ENCODE results near the gene SLC12A3.
"Not testable (repeated sequence)": the region's sequence is repeated elsewhere in the genome, so short reads cannot be mapped to it uniquely, and the experiment has no call there.

Gene SLC12A3

GRCh38 chr16:56848955-56849689 is 15.9 kb upstream of the SLC12A3 start:
- DNase-seq = no peak

- no peak for DNase-seq
Measured at GRCh38 chr16:56849690-56850680, 15.0 kb upstream of the SLC12A3 start.

GRCh38 chr16:56851671-56852400 is 13.2 kb upstream of the SLC12A3 start:
- no peak for DNase-seq

- DNase-seq = no peak
Measured at GRCh38 chr16:56852401-56852730, 12.6 kb upstream of the SLC12A3 start.

- no peak for DNase-seq
Measured at GRCh38 chr16:56852968-56853367, 12.0 kb upstream of the SLC12A3 start.

- DNase-seq = no peak
Measured at GRCh38 chr16:56855201-56855600, 9.8 kb upstream of the SLC12A3 start.

- DNase-seq = no peak
Measured at GRCh38 chr16:56855946-56856345, 9.1 kb upstream of the SLC12A3 start.

- DNase-seq = no peak
Measured at GRCh38 chr16:56856876-56857447, 8.0 kb upstream of the SLC12A3 start.

- no peak for DNase-seq
Measured at GRCh38 chr16:56858374-56858773, 6.6 kb upstream of the SLC12A3 start.

GRCh38 chr16:56859636-56860035 is 5.4 kb upstream of the SLC12A3 start:
- DNase-seq = no peak

GRCh38 chr16:56860226-56861020 is 4.6 kb upstream of the SLC12A3 start:
- DNase-seq = peak; percentile 46

- DNase-seq = no peak
Measured at GRCh38 chr16:56861092-56861610, 3.9 kb upstream of the SLC12A3 start.

GRCh38 chr16:56861756-56862155 is 3.3 kb upstream of the SLC12A3 start:
- DNase-seq = no peak

- DNase-seq = no peak
Measured at GRCh38 chr16:56862776-56863175, 2.2 kb upstream of the SLC12A3 start.

GRCh38 chr16:56865394-56866062 is 521 bp downstream of the SLC12A3 start:
- no peak for DNase-seq

GRCh38 chr16:56866955-56867830 is 2.2 kb downstream of the SLC12A3 start:
- DNase-seq = peak; percentile 30

GRCh38 chr16:56868175-56868574 is 3.2 kb downstream of the SLC12A3 start:
- no peak for DNase-seq

GRCh38 chr16:56868766-56869165 is 3.8 kb downstream of the SLC12A3 start:
- DNase-seq = not testable (repeated sequence)

GRCh38 chr16:56869513-56870275 is 4.7 kb downstream of the SLC12A3 start:
- DNase-seq = peak; percentile 36
